A549 treated with AZD9567 at 1 μM for 4 hours (cell line): ENCODE measurements around the gene MIPOL1. TPM values are rescaled to one million over a fixed set of nuclear protein-coding genes. Genes with fewer than 3 reads are reported as not detected.

Experiments used
- total RNA-seq: library from RNA; stranded (reverse); fragments of 200-300 nt; extraction: Qiagen RNA extraction; gene quantifications from 5 replicates; pipeline ENCODE4 v1.2.3, GENCODE V29; 2022; ENCODE audit not compliant: insufficient read depth

MIPOL1 gene, protein sequence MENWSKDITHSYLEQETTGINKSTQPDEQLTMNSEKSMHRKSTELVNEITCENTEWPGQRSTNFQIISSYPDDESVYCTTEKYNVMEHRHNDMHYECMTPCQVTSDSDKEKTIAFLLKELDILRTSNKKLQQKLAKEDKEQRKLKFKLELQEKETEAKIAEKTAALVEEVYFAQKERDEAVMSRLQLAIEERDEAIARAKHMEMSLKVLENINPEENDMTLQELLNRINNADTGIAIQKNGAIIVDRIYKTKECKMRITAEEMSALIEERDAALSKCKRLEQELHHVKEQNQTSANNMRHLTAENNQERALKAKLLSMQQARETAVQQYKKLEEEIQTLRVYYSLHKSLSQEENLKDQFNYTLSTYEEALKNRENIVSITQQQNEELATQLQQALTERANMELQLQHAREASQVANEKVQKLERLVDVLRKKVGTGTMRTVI
- total RNA-seq: 0.91 to 3.3 TPM (median 3.1 TPM) in 5 replicates

DNA sequence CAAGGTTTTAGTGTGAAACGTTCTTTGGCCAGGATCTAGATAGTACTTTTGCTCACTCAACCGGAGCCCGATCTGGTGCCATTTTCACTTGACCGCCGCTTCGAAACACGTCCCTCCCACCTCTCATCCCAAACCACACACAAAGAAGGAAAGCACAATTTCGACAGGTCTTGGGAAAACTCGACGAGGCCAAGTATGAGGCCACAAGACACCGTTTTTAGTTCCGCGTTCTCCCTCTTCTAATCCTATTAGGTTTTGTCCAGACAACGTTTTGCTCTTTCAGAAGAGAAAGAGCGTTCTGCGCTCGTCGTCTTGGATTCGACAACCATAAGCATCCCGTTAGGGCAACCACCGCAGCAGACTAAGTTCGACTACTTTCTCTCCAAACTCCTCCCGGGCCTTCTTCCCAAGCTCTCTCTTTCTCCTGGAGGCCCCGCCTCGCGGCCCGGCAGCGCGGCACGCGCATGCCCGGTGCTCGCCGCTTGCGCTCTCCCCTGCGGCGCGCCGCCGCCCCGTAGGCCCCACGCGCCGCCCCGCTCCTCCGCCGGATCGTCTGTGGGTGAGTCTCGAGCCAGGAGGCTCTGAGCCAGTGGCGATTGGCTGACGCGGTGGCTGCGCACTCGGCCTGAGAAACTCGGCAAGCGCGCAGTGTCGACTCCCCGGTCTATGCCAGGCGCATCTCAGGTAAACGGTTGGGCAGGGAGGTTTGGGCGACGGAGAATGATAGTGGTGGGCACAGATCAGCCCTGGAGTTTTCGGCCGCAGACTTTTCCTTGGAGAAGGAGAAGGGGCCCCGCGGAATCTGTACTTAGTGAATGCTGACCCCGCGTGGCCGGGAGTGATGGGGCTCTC lies at the start of gene MIPOL1:
MIPOL1 (plus strand) TSS at position 517 of the 852 bp plus-strand sequence. CDS start 49,952 bp downstream, outside the sequence.

DNA sequence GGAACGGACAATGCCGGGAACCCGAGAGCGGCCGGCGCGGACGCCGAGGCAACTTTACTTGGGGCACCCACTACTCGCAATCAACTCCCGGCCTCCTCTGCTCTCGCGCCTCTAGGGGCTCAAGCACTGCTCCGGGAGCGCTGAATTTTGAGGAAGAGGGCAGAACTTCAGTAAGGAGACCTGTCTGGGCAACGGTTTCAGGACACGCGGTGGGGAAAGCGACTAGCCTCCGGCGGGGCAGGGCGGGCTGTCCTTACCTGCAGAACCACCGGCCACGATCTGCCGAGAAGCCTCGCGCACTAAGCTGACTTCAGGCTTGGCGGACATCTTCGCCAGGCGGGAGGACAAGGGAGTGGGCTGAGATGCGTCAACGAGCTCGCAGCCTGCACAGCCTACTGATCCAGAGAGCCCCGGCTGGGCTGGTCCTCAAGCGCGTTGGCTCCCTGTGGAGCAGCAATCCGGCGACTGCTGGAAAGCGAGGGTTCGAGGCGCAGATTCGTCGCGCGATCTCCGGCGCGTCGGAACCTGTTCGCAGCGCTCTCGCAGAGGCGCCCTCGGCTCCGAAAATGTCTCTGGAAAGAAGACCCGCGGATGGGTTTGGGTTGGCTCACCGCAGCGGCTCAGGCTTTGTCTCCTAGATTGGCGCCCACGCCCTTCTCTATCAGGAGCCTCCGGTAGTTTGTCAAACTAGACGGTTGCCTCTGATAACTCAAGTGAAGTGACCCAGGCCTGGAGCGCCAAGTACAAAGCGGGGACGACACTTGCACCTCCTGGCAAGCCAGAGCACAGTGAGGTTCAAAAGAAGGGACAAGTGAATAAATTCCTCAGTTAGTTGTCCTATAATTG lies 25.5 kb upstream of the MIPOL1 start, which contains the start of gene SLC25A21:
SLC25A21 (minus strand) TSS at position 583 of the 846 bp plus-strand sequence.

DNA sequence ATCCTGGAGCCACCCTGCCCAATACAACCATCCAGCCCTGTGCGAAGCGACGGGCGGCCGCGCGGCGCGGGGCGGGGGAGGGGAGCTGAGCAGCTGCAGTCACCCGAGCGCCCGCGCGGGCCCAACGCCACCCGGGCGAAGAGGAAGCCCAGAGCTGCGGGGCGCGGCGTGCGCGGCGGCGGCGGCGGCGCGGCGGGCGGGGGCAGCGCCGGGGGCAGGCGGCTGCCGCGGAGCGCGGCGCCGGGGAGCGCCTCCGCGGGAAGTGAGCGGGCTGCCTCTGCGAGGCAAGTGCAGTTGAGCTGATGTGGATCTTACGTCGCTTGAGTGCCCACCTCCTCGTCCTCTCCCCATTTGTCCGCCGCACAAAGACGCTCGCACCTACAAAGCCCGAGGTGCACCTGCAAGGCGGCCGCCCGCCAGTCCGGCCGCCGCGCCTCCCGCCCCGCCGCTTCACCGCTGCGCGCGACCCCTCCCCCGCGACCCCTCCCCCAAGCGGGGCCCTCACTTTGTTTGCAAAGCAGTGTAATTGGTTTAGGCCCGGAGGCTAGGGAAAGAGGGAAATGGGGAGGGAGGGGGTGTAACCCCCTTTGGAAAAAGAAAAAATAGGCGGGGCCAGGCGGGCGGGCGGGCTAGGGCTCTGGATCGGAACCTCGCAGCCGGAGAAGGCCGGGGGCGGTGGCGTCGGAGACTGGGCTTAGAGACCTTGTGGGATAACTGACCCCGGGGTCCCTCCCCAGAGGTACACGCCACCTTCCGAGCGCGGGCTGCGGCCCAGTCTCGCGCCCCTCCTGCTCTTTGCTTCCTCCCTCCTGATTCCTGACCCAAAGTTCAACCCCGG lies 397.5 kb downstream of the MIPOL1 start, which contains the start of the genes FOXA1 and TTC6:
FOXA1 (minus strand) TSS at position 279 of the 838 bp plus-strand sequence; CDS start at position 2, 277 bp downstream.
TTC6 (plus strand) TSS at position 659 of the 838 bp plus-strand sequence. CDS start 26,436 bp downstream, outside the sequence.

Other genes with a start within 250 kb of the MIPOL1 start
- gene SLC25A21, start 25.3 kb upstream of the MIPOL1 start, total RNA-seq: 0.50 to 3.0 TPM (median 0.79 TPM) in 5 replicates